Osteoblast (primary cell): ENCODE results near the gene CDC34. TPM values are rescaled to one million over a fixed set of nuclear protein-coding genes. Genes with fewer than 3 reads are reported as not detected.
A peak's percentile ranks its signal among the peaks of the same experiment; 100 is the strongest.

Experiments used
- DNase-seq: peaks from one replicate; pipeline ENCODE4 v3.0.0; 2011; ENCODE audit warnings: low spot score, mixed read lengths; ENCODE audit not compliant: insufficient read length; ENCODE audit errors: missing footprints
- H2AFZ ChIP-seq: 2 replicates; pipeline ENCODE4 v1.6.0; 2011; ENCODE audit warnings: mild to moderate bottlenecking, low read length
- H3K27ac ChIP-seq: 2 replicates; pipeline ENCODE4 v1.5.1; 2011; ENCODE audit warnings: mild to moderate bottlenecking, low read depth, low read length, moderate library complexity
- H3K27me3 ChIP-seq: 2 replicates; pipeline ENCODE4 v1.6.0; 2012; ENCODE audit warnings: mild to moderate bottlenecking, control low read depth, inconsistent platforms, low read length, moderate library complexity; ENCODE audit not compliant: insufficient read depth
- H3K36me3 ChIP-seq: 2 replicates; pipeline ENCODE4 v1.5.1; 2011; ENCODE audit warnings: mild to moderate bottlenecking, low read length, control low read depth, moderate library complexity; ENCODE audit not compliant: insufficient read depth
- H3K4me1 ChIP-seq: 2 replicates; pipeline ENCODE4 v1.5.1; 2011; ENCODE audit warnings: mild to moderate bottlenecking, low read length, control low read depth, moderate library complexity; ENCODE audit not compliant: insufficient read depth
- H3K4me2 ChIP-seq: 2 replicates; pipeline ENCODE4 v1.6.0; 2011; ENCODE audit warnings: mild to moderate bottlenecking, low read length; ENCODE audit not compliant: insufficient read depth
- H3K4me3 ChIP-seq: fragments of 200-600 bp; sonication (generic); 3 replicates; pipeline ENCODE4 v1.5.1; 2012; ENCODE audit warnings: mild to moderate bottlenecking, low read length, inconsistent platforms; ENCODE audit not compliant: insufficient read depth
- H3K79me2 ChIP-seq: 2 replicates; pipeline ENCODE4 v1.6.0; 2012; ENCODE audit warnings: mild to moderate bottlenecking, low read length, control low read depth, inconsistent platforms; ENCODE audit not compliant: insufficient read depth
- H3K9me3 ChIP-seq: 2 replicates; pipeline ENCODE4 v1.5.1; 2011; ENCODE audit warnings: low read depth, low read length, control low read depth
- H4K20me1 ChIP-seq: 2 replicates; pipeline ENCODE4 v1.6.0; 2012; ENCODE audit warnings: mild to moderate bottlenecking, low read length, control low read depth; ENCODE audit not compliant: insufficient read depth
- total RNA-seq: library from RNA; depleted of rRNA; stranded (reverse); fragments of >200 nt; gene quantifications from 2 replicates; pipeline ENCODE4 v1.2.3, GENCODE V29; 2012
- TF ChIP-seq, protein P1 (sequence below): IDR thresholded peaks from 2 replicates; pipeline ENCODE4 v1.5.1; 2011; ENCODE audit warnings: mild to moderate bottlenecking, low read depth, low read length, moderate library complexity; ENCODE audit errors: extremely low read depth

CDC34 gene
- total RNA-seq, 1 donor, result 32.9 TPM

DNA sequence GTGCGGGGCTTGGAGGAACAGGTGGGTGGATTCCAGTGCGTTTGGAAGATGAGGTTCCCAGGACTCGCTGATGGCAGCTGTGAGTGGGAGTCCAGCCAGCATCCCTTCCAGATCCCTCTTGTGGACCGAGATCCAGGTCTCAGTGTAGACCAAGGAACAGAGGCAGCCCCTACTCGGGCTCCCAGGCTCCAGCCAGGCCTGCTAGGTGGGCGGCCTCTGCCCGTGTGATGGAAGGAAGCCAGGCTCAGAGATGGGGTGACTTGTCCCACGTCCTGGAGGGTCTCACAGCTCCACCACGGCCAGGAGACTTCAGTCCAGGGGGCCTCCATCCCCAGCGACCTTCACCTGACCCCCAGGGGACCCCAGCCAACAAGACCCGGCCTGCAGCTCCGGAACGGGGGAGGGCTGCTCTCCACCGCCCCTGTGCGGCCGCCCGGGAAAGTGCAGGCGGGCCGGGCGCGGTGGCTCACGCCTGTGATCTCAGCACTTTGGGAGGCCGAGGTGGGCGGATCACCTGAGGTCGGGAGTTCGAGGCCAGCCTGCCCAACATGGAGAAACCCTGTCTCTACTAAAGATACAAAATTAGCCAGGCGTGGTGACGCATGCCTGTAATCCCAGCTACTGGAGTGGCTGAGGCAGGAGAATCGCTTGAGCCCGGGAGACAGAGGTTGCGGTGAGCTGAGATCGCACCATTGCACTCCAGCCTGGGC lies 36.0 kb upstream of the CDC34 start:
- Histone ChIP-seq H3K36me3 (no peaks in the 10 kb centered on the region), H3K27ac (no peak overlapping the region), H3K4me3 (no peak overlapping the region), H3K79me2 (no peaks in the 10 kb centered on the region), H3K9me3 (no peaks in the 10 kb centered on the region), H3K4me2 (no peak overlapping the region), H2AFZ (no peak overlapping the region), H4K20me1 (no peaks in the 10 kb centered on the region), H3K27me3 (peaks cover 21% of the 10 kb centered on the region), H3K4me1 (no peaks in the 10 kb centered on the region)
- TF ChIP-seq, protein P1, sequence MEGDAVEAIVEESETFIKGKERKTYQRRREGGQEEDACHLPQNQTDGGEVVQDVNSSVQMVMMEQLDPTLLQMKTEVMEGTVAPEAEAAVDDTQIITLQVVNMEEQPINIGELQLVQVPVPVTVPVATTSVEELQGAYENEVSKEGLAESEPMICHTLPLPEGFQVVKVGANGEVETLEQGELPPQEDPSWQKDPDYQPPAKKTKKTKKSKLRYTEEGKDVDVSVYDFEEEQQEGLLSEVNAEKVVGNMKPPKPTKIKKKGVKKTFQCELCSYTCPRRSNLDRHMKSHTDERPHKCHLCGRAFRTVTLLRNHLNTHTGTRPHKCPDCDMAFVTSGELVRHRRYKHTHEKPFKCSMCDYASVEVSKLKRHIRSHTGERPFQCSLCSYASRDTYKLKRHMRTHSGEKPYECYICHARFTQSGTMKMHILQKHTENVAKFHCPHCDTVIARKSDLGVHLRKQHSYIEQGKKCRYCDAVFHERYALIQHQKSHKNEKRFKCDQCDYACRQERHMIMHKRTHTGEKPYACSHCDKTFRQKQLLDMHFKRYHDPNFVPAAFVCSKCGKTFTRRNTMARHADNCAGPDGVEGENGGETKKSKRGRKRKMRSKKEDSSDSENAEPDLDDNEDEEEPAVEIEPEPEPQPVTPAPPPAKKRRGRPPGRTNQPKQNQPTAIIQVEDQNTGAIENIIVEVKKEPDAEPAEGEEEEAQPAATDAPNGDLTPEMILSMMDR, result peak; percentile 54
- peak; percentile 95 for DNase-seq

DNA sequence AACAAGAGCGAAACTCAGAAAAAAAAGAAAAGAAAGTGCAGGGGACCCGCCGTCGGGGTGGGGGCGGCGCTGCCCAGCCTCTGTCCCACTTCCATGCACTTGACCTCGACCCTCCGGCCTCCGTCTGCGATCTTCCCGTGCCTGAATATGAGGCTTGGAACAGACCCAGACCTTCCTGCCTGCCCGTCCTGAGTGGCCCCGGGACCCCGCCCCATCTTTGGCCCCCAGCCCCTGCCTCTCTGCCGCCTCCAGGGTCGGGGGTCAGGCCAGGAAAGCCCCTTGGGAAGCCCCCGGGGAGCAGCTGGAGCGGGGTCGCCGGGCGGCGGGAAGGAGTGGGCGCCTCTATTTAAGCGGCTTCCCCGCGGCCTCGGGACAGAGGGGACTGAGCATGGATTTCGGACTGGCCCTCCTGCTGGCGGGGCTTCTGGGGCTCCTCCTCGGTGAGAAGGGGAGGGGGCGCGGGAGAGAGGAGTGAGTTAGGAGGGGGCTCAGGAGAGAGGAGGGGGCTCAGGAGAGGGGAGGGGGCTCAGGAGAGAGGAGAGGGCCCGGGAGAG lies 35.4 kb upstream of the CDC34 start, which contains the start of gene MADCAM1:
TSS of gene MADCAM1 (plus strand) at position 375 of the 554 bp plus-strand sequence. CDS start at position 389, 14 bp downstream.
- H3K9me3 ChIP-seq, result no peaks in the 10 kb centered on the region
- peaks cover 21% of the 10 kb centered on the region for H3K27me3 ChIP-seq
- no peak within 1 kb of the TSS for H3K4me2 ChIP-seq
- H3K36me3 ChIP-seq, result no peaks in the 10 kb centered on the region
- H3K4me3 ChIP-seq, result no peak within 1 kb of the TSS
- no peaks in the 10 kb centered on the region for H3K4me1 ChIP-seq
- no peak within 1 kb of the TSS for H2AFZ ChIP-seq
- peak; percentile 72 for DNase-seq
- TF ChIP-seq, protein P1, result no peak
- no peaks in the 10 kb centered on the region for H3K79me2 ChIP-seq
- no peak within 1 kb of the TSS for H3K27ac ChIP-seq
- H4K20me1 ChIP-seq, result no peaks in the 10 kb centered on the region

DNA sequence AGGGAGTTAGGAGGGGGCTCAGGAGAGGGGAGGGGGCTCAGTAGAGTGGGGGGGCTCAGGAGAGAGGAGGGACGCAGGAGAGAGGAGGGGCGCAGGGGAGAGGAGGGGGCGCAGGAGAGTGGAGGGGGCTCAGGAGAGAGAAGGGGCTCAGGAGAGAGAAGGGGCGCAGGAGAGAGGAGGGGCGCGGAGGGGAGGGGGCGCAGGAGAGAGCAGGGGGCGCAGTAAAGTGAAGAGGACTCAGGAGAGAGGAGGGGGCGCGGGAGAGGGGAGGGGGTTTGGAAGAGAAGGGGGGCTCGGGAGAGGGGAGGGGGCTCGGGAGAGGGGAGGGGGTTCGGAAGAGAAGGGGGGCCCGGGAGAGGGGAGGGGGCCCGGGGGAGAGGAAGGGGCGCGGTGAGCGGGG lies 34.6 kb upstream of the CDC34 start:
- no peaks in the 10 kb centered on the region for H4K20me1 ChIP-seq
- no peaks in the 10 kb centered on the region for H3K79me2 ChIP-seq
- H3K27me3 ChIP-seq, result peaks cover 21% of the 10 kb centered on the region
- H3K4me1 ChIP-seq, result no peaks in the 10 kb centered on the region
- H3K4me2 ChIP-seq, result no peak overlapping the region
- no peak overlapping the region for H2AFZ ChIP-seq
- H3K36me3 ChIP-seq, result no peaks in the 10 kb centered on the region
- no peak overlapping the region for H3K4me3 ChIP-seq
- H3K9me3 ChIP-seq, result no peaks in the 10 kb centered on the region
- DNase-seq, result peak; percentile 19
- H3K27ac ChIP-seq, result no peak overlapping the region
- TF ChIP-seq, protein P1, result no peak

DNA sequence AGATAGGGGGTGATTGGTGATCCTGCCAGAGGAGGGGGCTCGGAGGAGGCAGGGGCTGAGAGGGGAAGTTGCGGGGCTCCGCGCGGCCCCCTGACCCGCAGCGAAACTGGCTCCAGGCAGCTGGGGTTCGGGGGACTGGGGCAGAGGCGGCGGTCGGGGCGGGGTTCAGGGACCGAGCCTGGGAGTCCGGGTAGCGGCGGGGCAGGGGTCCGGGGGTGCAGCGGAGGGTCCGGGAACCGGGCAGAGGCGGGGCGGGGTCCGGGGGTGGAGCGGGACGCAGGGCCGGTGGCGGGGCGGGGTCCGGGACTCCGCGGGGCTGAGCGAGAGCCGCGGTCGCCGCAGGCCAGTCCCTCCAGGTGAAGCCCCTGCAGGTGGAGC lies 34.1 kb upstream of the CDC34 start:
- no peaks in the 10 kb centered on the region for H3K9me3 ChIP-seq
- H3K36me3 ChIP-seq, result no peaks in the 10 kb centered on the region
- no peaks in the 10 kb centered on the region for H3K79me2 ChIP-seq
- no peak overlapping the region for H3K4me2 ChIP-seq
- H3K4me1 ChIP-seq, result no peaks in the 10 kb centered on the region
- H2AFZ ChIP-seq, result no peak overlapping the region
- no peaks in the 10 kb centered on the region for H4K20me1 ChIP-seq
- peak; percentile 62 for DNase-seq
- H3K27ac ChIP-seq, result no peak overlapping the region
- TF ChIP-seq, protein P1, result no peak
- H3K4me3 ChIP-seq, result no peak overlapping the region
- H3K27me3 ChIP-seq, result peaks cover 21% of the 10 kb centered on the region
